IPS-18c (cell line): Measurements from ENCODE around the gene CELA3B.
"Not testable (repeated sequence)": the region's sequence is repeated elsewhere in the genome, so short reads cannot be mapped to it uniquely, and the experiment has no call there.

Experiments used
- H3K4me3 ChIP-seq: 2 replicates; pipeline ENCODE4 v1.7.0; 2013; ENCODE audit warnings: low read depth, mild to moderate bottlenecking, low read length, moderate library complexity; ENCODE audit not compliant: insufficient read depth
- H3K9me3 ChIP-seq: one replicate; pipeline ENCODE4 v1.6.1; 2013; ENCODE audit warnings: mild to moderate bottlenecking, low read length, moderate library complexity; ENCODE audit not compliant: control insufficient read depth, insufficient read depth

Gene CELA3B, protein sequence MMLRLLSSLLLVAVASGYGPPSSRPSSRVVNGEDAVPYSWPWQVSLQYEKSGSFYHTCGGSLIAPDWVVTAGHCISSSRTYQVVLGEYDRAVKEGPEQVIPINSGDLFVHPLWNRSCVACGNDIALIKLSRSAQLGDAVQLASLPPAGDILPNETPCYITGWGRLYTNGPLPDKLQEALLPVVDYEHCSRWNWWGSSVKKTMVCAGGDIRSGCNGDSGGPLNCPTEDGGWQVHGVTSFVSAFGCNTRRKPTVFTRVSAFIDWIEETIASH

DNA sequence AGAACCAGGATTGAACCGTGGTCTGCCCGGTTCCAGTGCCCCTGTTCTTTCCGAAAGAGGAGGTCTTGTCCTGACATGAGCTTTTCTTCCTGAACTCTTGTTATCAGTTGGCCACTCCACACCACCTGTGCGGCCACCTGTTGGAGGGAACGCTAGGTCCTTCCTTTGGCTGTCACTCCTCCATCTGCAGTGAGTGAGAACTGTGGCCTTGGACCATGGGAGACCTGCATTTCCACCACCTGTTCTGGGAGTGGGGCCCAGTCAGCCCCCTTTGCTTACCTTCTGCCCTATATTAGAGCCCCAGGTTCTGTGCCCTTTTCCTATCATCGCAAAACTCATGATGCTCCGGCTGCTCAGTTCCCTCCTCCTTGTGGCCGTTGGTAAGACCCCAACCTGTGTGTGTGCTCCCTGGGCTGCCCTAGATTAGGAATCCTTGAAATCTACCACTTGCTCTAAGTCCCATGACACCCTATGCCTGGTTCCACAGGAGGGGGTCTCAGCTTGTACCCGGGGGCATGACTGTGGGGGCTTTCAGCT, at the start of gene CELA3B:
Gene CELA3B (plus strand): TSS at position 320 of the 537 bp plus-strand sequence. CDS start 18 bp downstream, at position 338.
- not testable (repeated sequence) for H3K9me3 ChIP-seq, H3K4me3 ChIP-seq

DNA sequence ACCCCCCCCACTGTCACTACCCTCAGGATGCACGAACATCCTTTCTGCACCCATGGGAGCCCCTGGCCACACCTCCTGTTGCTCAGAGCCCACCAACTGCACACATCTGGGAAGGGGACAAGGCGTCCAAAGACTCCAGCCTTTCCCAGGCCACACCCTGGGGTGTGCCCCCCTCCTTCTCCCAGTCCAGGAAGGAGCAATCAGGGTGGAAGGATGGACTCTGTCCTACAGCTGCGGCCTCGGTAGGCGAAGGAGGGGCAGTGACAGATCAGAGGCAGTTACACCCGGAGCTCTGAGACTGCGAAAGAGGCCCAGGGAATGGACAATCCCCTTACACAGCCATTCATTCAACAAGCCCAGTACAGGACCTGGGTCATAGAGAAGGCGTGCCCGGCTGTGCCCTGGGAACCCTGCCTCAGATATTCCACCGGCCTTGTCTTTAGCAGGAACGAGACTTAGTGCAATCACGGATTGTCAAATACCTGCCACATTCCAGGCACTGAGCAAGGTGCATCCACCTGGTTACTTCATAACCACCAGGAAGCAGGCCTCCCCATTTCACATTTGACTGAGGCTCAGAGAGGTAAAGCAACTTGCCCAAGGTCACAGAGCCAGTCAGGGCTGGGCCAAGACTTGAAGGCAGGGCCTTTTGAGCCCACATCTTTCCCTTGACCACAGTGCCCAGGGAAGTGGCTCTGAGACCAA, 49.1 kb upstream of the CELA3B start:
- Histone ChIP-seq H3K4me3 (no peak overlapping the region), H3K9me3 (no peaks in the 10 kb centered on the region)

DNA sequence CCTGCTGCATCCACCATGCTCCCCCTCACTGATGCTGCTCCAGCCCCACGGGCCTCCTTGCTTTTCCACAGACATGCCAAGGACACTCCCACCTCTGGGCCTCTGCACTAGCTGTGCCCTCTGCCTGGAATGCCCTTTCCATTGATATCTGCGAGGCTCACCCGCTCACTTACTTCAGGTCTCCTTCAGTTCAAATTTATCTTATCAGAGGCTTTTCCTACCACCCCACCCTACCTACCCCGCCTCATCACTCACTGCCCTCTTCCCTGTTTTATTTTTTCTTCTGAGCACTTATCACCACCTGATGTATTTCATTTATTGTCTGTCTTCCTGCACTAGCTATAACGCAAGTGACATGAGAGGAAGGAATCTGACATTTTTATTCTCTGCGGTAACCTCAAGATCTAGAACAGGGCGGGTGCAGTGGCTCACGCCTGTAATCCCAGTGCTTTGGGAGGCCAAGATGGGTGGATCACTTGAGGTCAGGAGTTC, 46.7 kb upstream of the CELA3B start:
- no peaks in the 10 kb centered on the region for H3K9me3 ChIP-seq
- H3K4me3 ChIP-seq = no peak overlapping the region

DNA sequence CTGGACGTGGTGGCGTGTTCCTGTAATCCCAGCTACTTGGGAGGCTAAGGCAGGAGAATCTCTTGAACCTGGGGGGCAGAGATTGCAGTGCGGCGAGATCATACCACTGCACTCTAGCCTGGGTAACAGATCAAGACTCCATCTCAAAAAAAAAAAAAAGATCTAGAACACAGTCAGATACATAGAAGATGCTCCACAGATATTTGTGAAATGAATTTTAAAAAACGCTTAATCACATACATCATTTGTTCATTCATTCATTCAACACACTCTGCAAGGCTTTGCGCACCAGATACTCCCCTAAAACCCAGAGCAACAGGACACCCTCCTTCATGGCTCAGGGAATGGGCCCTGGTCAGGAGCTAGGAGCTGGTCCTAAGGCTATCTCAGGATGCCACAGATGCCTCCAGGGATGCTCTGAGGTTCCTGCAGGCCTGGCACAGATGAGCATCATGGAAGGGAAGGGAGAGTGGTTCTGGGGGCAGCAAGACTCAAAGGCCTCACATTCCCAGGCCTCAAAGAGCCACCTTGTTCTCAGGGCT, 46.1 kb upstream of the CELA3B start:
- no peak overlapping the region for H3K4me3 ChIP-seq
- H3K9me3 ChIP-seq = peaks cover 2% of the 10 kb centered on the region

DNA sequence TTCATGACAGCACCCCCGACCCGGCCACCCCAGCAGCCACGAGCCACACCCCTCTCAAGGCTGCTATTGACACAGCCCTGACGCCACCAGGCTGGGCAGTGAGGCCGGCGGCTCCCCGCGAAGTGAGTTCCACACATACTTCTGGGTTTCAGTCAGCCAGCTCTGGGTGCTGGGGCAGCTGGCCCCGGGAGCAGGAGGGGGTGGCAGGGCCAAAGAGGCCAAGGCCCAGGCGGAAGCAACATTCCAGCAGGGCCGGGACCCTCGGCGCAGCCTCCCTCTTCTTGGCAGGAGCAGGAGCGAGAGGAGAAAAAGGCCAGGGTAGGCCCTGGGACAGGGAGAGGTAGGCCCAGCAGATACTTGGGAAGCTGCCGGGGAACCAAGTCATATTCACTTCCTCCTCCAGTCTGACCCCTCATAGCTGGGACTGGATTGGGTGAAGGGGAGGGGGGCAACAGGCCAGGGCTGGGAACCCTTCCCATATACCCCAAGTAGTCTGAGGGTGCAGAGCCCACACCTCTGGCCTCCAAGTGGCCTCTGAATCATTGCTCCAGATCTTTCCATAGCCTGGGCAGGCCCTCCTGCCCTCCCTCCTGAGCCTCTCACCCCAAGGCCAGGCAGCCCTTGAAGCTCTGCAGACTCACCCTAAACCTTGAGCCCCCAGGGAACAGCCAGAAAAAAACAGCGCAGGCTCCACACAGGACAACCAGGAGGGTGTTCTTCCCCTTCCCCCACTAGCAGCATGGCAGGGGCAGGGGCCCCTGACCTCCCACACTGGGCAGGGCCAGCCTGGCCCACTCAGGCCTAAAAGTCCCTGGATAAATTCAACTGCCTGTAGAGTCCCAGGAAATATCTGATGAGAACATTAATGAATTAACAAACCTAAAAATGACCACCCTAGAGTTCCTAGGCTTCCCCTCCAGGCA, 45.4 kb upstream of the CELA3B start:
- Histone ChIP-seq H3K4me3 (no peak overlapping the region), H3K9me3 (peaks cover 2% of the 10 kb centered on the region)

DNA sequence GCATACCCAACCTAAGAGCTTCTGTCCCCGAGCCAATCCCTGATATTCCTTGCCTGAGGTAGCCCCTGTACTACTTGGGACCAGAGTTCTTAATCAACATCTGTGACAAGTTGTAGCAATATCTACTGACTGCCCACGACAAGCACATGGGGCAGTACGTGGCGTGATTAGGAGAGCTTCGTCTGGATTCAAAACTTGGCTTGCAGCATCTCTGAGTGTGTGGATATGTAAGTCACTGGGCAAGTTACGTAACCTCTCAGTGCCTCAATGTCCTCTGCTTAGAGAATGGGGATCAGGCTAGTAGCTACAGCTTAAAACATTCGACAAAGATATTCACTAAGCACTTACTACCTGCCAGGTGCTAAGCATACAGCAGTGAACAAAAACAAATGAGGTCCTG, 44.7 kb upstream of the CELA3B start:
- Histone ChIP-seq H3K9me3 (peaks cover 2% of the 10 kb centered on the region), H3K4me3 (no peak overlapping the region)

DNA sequence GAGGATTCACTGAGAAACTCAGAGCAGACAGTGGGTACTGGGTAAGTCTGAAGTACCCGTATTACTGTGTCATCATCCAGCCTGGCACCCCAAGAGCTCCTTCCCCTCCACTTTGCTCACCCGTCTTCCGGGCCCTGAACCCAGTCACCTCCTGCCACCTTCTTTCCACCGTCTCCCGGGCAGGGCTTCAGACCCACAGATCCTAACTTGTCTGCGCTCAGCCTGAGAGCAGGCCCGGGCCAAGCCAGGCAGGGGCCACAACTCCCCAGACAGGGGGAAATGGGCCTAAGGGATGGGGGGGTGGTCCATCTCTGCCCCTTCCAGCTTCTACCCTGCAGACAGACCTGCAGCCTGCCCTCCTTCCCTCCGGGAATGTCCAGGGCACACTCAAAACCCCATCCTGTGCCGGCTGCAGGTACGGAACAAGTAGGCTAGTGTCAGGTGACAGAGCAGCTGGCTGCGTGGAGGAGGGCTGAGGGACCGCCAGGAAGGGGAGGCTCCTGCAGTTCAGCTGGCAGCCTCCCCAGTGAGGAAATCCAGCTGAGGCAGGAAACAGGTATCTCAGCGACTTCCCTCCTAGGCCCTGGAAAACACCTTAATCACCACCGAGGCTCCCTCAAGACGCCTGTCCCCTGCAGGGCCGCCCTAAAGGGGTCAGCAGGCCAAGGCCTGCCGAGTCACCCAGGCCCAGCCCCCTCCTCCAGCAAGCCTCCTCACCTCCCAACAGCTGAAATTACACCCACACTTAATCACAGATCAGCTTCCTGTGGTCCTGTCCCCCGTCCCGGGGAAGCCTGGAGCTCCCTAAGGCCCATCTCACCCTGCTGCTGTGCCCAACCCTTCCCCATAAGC, 43.2 kb upstream of the CELA3B start:
- Histone ChIP-seq H3K9me3 (peaks cover 2% of the 10 kb centered on the region), H3K4me3 (no peak overlapping the region; the same call in 1 of the 2 replicates)

DNA sequence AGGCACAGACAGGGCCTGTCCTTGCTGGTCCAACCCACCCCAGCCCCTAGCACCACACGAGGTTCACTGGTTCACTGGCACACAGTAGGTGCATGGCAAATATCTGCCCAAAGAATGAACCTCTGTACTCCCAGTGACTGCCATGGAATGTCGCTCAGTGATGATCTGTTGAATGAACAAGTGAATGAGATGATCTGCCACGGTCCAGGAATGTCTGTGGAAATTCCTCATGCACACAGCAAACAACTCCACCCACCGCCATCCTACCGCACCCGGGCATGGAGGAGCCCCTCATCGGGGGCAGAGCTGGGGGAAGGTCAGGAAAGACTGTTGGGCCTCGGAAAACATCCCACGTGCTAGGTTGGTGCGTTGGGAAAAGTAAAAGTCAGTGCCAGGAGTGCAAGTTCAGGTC, 41.4 kb upstream of the CELA3B start:
- H3K4me3 ChIP-seq = peak overlapping the region; percentile 56

DNA sequence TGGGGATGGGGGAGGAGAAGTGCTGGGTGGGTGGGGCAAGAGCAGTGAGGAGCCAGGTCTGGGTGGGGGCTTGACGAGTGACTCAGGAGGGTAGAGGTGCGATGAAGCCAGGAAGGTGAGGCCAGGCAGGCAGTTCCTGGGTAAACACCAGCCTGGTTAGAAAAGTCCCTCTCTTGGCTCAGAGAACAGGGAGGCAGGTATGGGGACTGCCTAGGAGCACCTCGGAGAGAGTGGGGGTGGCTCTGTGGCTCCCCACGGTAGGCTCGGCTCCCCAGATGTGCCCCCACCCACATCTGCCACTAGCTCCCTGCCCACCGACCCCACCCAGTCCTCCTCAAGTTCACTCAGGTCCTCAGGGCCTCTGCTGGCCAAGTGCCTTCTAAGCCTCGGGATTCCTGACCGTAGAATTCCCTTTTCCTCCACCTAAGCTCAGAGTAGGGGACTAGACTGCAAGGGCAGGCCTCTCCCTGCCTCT, 40.9 kb upstream of the CELA3B start:
- H3K4me3 ChIP-seq = peak overlapping the region; percentile 56
- peaks cover 2% of the 10 kb centered on the region for H3K9me3 ChIP-seq

More for the DNA sequence above, 41.4 kb upstream of the CELA3B start:
- peaks cover 2% of the 10 kb centered on the region for H3K9me3 ChIP-seq

DNA sequence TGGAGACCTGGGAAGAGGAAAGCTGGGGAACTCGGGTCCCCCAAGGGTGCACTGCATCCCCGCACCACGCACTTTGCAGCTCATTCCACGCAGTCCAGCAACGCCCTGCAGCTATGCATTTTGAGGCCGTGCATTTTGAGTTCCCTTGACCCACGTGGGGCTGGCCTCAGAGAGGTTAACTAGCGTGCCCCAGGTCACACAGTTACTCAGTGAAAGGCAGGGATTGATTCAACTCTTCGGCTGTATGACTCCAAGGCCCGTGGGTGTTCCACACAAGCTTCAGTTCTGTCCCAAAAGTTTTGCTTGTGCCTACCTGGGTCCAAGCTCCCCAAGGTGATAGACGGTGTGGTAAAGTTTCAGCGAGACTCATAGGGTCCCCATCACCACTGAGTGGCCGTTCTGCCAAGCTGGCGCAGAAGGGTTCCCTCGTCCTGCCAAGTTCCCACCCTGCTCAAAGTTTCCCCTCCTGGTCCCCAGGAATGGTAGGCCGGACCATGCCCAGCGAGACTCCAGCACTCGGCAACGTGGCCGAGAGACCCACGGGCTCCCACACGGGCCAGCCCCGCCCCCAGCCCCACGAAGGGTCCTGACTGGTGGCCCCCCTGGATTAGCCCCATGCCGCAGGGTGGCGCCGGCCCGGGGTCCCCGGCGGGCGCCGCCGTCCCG, 40.3 kb upstream of the CELA3B start:
- peaks cover 2% of the 10 kb centered on the region for H3K9me3 ChIP-seq
- peak overlapping the region; percentile 56 for H3K4me3 ChIP-seq

DNA sequence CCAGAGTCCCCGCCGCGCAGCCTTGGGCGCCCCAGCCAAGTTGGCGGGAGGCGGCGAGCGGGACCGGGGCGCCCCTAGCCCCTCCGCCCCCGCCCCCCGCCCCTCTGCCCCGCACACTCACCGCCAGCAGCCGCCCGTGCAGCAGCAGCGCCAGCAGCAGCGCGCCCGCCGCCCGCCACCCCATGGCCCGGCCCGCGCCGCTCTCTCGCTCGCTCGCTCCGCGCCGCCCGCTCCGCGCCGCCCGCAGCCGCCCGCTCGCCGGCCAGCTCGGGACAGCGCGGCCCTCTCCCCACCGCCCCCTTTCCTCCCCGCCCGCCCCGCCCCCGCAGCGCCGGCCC, 39.8 kb upstream of the CELA3B start, which contains the start of gene HSPG2:
Gene HSPG2 (minus strand): TSS at position 277 of the 338 bp plus-strand sequence. CDS start 93 bp downstream, at position 184.
- peaks cover 2% of the 10 kb centered on the region for H3K9me3 ChIP-seq
- H3K4me3 ChIP-seq = peak within 1 kb of the TSS; percentile 65

DNA sequence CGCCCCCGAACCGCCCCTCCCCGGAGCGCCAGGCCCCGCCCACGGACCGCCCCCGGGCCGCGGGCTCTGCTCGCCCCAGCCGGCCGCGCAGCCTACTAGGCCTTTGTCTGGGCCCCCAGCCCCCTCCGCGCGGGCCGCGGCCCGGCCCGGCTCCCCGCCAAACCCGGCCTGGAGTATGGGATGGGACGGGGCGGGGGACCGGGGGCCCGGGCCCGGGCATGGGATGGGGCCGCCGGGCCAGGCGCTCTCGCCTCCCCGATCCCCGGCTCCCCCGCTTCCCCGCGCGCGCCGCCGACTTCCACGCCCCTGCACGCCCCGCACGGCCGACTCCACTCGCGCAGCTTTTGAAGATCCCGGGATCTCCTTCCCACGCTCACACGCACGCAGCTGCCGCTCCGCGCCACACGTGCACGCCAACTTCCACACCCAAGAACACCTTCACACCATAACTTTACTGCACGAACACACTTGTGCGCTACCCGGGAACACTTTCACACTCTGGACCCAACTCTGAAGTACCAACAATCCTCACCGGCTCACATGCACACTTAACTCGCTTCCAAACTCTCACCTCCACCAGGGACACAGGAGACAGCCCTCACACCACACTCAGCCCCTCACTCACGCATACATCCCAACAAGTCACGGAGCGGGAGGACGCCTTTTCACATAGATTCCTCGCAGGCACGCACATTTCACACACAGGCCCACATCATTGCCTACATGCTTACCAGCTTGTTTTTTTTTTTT, 39.3 kb upstream of the CELA3B start:
- peak overlapping the region; percentile 65 for H3K4me3 ChIP-seq

DNA sequence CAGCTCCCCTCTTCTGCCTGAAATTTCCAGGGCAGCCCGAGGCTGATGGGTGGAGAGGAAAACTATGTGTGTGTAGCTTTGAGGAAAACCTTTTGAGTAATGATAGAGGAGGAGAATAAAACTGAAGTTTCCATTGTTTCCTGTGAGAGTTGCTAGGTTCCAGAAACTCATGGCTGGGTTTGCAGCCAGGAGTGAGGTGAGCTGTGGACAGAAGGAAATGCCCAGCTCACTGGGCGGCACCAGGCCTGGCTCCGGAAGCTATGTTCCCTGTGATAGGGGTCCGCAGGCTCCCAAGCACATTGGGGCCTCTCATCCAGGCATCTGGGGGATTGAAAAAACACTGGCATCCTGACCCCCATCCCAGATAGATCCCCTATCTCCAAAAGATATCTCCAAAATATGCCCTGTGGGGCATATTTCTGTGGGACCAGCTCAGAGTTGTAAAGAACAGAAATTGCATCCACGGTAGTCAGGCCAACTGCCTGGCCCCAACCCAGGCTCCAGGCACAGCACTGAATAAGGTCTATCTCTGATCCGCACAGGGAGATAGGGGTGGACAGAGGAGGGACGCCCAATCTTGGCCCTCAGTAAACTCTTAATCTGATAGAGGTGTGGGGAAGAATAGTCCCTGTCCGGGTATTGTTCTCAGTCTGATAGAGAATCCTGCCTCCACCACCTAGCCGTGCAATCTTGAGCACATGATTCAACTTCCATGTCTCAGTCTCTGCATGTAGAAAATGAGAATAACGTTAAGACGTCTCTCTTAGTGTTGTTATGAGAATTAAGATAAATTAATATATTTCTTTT, 37.9 kb upstream of the CELA3B start:
- H3K4me3 ChIP-seq = no peak overlapping the region
- peaks cover 2% of the 10 kb centered on the region for H3K9me3 ChIP-seq

More for the DNA sequence above, 39.3 kb upstream of the CELA3B start:
- H3K9me3 ChIP-seq = peaks cover 2% of the 10 kb centered on the region

DNA sequence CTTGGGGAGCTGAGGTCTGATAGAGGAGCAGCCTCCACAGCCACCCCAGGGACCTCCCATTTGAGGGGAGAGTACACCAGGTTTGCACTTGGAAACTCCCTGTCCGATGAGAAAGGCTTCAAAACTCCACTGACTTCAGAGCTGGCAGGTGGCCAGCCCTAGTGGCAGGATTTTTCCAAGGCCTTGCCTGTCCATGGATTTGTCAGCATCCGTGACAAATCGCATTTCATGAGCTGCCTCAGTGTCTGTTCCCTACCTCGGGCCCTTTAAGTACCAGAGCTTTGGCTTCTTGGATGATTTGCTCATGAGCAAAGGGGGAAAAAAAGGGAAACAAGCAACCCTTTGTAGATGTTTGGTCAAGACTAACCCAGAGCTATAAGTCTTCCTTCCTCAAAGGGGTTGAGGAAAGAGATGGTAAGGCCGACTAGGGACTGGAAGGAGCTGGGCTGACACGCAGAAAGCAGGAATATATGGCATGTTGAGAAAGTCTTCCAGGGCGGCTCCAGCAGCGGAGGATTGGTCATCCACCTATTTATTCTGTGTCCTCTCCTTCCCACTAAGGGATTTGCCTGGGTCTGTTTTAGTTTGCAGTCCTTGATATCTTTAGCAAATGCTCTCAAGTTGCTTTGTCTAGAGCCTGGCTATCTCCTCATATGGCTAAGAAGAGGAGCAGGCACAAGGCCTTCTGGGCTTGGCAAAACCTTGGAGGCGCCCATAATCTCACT, 37.0 kb upstream of the CELA3B start:
- Histone ChIP-seq H3K4me3 (no peak overlapping the region), H3K9me3 (peaks cover 2% of the 10 kb centered on the region)
